HG03064 (cell line): ENCODE results near the gene SLC35B1.

ENCODE experiments used
- ATAC-seq: cut with Tn5 transposase; IDR thresholded peaks from one replicate; pipeline ENCODE4 v1.9.1; 2021; ENCODE audit warnings: low read depth; ENCODE audit not compliant: unreplicated experiment

The SLC35B1 gene, protein sequence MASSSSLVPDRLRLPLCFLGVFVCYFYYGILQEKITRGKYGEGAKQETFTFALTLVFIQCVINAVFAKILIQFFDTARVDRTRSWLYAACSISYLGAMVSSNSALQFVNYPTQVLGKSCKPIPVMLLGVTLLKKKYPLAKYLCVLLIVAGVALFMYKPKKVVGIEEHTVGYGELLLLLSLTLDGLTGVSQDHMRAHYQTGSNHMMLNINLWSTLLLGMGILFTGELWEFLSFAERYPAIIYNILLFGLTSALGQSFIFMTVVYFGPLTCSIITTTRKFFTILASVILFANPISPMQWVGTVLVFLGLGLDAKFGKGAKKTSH

DNA sequence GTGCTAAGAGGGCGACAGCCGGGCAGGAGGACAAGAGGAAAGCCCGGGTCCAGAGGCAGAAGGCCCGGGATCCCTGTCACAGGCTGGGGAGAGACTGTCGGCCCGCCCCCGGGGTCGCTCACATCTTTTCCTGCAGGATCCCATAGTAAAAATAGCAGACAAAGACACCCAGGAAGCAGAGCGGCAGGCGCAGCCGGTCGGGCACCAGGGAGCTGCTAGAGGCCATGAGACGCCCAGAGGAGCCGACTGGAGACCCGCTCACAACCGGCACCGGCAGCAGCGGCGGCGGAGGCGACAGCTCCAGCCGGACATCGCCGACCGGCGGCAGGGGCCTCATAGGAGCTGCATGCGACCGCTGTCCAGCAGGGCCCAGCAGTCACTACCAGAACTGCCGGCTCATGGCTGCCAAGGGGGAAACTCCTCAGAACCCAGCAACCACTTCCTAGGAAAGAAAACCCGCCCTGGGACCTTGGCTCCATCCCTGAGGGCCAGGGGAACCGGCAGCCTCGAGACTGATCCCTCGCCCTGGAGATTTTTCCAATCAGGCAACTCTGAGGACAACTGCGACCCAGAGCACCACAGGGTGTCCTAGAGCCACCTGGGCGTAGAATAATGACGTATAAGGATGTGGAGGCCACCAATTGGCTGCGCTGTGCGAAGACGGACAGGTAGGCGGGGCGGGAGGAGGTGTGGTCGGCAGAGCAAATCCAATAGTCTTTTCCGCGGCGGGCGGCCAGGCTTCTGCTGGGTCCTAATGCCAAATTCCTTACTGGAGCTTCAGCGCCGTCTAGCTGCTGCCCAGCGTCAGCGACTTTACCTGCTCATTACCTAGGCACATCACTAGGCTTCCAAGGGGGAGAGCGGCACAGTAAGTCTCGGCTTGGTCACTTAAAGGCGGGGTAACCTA lies at the start of gene SLC35B1:
TSS of gene SLC35B1 (minus strand) at position 357 of the 907 bp plus-strand sequence. CDS start at position 226, 131 bp downstream.
- peak; percentile 73 for ATAC-seq

DNA sequence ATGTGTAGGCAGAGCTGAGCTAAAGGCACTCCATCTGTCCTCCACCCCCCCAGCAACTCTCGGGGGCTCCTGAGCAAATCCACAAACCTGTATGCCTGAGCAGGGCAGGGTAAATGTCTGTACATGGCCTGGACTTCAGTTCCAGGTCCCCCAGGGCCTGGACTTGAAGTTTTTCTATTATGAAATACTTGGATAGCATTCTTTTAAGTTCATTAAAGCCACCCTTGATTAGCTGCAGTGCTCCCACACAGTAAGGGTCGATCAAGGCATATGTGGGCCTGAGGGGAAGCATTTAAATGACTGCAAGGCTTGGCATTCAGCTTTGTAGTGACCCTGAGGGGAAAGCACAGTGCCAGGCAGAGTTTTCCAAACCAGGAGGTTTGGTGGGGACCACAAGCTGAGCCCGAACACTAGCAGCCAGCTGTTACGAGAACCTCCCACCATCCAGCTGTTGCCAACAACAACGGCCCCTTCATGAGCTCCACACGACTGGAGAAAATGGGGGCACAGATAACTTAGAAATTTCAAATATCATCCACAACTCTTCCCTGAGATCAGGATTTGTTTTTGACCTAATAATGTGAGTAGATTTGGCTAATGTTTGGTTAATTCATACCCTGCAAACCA lies 49.5 kb upstream of the SLC35B1 start:
- no peak for ATAC-seq

DNA sequence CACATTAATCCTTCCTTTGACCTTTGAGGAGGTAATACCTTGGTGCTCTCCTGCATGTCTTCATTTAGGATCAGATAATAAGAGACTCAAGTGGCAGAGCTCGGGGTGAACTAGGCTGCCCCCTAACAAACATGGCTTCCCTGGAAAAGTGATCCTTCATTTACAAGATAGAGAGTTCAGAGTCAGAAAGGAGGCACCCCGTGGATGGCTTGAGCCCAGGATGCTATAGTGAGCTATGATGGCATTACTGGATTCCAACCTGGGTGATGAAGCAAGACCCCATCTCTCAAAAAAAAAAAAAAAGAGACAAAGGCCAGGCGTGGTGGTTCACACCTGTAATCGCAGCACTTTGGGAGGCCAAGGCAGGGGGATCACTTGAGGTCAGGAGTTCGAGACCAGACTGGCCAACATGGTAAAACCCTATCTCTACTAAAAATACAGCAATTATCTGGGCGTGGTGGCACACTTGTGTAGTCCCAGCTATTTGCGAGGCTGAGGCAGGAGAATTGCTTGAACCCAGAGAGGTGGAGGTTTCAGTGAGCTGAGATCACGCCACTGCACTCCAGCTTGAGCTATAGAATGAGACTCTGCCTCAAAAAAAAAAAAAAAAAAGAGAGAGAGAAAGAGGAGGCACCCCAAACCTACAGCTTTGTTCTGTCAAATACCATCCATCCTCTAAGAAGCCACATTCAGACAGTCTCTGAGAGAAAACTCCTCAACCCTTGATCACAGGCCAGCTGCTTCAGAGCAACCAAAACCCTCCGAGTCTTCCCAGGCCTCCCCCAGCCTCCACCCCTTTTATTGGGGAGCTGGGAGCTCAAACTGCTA lies 48.8 kb upstream of the SLC35B1 start:
- no peak for ATAC-seq

DNA sequence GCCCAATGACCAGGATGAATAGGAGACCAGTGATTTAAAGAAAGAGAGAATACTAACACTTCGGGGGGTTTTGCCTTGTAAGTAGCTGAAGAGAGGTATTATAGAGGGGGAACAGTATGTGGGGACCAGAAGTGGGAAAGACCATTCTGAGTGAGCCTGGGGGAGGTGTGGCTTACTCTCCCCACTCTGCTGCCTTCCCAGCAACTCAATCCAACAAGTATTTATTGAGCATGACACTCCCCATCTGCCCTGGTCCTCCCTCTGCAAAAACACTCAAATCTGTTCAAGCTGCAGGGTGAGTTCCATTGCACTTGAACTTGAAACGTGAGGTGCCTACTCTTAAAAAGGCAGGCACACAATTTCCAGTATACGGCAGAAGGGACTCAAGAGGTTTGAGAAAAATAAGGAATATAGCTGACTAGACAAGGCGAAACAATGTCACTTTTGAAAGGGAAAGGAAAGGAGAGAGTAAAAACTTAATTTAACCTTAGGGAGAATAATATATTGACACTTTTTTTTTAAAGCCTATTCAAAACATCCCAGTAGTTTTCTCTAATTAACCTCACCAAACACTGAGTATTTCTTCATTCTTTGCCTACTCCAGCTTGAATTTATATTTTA lies 48.0 kb upstream of the SLC35B1 start:
- ATAC-seq: no peak

DNA sequence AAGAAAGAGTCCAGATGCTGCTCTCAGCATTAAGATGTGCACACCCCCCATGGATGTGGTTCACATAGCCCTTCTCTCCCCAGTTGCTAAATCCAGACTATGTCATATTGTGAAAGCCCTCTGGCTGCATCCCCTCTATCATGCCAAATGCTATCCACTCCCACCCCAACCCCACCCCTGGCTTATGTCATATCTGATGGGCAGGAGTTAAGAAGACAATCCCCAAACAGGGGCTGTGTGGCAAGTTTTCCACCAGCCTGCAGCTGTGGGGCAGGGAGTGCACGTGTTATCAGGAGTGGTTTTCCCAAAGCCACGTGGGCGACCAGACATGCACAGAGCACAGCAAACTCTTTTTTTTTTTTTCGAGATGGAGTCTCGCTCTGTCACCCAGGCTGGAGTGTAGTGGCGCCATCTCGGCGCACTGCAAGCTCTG lies 46.2 kb upstream of the SLC35B1 start:
- ATAC-seq: no peak

DNA sequence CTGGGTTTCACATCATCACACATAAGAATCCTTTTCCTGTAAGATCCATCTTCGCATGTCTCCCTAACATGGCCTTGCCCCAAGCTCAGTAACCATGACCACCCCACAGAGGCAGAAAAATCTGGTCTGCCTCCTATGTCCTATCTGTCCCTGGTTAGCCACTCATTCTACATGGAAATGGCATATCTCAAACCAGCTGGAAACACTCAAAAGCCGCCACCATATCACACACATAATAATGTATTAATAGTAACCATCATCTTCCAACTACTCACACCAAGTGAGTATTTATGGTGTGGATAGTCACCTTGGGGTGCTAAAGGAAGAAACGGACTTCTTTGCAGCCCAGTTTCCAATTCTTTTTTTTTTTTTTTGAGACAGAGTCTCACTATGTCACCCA lies 44.7 kb upstream of the SLC35B1 start:
- no peak for ATAC-seq

DNA sequence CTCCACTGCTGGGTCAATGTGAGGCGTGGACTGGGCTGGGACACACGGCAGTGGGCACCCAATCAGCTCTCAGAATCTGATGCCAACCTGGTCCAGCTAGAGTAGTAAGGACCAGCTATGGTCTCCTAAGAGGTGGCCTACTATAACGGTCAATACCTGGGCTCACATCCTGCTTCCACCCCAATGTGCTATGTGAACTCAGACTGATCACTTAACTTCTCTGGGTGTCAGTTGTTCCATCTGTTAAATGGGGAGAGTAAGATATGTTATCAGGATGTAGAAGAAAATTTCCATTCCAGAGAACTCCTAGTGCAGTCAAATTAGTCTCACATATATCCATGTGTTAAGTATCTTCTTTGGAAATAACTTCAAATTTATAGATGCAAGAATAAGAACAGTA lies 42.0 kb upstream of the SLC35B1 start:
- ATAC-seq: no peak

DNA sequence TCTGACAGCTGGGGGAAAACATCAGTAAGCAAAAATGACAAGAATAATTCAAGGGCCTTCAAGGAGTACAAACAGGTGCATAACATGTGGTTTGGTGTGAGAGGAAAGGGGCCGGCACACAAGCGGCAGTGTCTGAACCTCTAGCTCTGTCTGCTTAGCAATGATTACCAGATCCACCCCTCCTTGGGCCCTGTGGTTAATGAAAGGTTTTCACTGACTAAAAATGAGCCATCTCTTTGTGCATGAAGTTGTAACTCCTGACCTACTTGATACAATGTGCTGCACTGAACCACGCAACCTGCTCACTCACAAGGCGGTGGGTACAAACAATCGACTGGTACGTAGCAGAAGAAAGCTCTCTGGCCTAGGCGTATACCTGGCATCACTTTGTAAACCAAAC lies 41.0 kb upstream of the SLC35B1 start:
- peak; percentile 64 for ATAC-seq

DNA sequence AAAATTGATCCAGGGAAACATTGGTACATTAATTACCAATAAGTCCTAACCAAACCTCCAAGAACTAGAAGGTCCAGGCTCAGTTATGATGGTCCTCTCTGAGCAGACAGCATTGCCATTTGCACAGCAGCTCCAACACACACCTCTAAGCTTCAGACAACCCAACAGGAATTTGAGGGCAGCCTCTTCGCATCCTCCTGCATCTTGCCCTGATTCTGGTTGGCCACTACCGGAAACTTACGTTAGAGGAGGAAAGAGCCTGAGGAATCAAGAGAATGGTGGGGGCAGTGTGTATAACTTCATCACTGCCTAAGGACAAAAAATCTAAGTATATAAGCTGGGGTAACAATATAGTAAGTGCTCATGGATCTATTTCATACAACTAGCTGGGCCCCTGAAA lies 40.5 kb upstream of the SLC35B1 start:
- no peak for ATAC-seq

DNA sequence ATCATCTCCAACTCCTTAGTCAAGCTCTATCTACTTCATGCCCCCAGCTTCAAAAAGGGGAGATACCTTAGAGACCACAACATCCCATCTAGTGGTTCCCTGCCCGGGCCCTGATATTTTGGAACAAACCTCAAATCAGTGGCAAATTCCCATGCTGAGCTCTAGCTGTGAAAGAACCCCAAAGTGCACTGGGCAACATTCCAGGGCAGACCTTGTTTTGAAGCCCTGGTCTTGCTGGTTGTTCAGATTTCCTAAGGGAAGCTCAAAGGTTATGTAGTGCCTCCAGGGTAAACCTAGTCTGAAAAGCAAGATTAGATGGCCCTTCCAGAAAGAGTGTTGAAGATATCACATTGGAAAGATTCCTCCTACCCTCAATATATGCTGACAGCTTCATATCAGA lies 39.9 kb upstream of the SLC35B1 start:
- no peak for ATAC-seq

DNA sequence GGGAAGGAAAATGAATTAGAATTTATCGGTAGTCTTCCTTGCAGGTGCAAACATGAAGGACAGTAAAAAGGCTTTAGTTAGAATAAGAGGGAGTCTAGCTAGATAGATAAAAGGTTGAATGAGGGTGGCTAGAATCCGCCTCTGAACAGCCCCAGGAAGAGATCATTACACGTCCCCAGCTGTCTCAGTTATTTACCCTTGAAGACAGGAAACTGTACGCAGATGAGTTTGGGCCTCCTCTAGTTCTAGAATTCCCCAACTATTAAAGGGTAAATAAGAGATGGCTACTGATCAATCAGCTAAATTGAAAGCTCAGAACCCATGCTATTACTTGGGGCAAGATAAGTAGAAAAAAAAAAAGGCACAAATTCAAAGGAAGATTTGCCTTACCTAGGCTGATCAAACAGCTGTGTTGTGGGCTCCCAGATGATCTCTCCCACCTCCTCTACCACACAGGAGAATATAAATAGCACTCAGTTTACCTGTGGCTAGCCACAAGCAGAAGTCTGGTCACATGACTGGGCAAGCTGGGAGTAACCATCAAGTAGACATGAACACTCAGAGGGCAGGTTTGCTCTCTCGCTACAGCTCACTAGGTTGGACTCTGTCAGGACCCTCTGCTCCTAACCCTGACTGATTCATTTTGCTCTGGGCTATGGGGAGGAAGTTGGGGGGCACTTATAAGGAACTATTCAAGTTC lies 39.2 kb upstream of the SLC35B1 start:
- peak; percentile 43 for ATAC-seq

DNA sequence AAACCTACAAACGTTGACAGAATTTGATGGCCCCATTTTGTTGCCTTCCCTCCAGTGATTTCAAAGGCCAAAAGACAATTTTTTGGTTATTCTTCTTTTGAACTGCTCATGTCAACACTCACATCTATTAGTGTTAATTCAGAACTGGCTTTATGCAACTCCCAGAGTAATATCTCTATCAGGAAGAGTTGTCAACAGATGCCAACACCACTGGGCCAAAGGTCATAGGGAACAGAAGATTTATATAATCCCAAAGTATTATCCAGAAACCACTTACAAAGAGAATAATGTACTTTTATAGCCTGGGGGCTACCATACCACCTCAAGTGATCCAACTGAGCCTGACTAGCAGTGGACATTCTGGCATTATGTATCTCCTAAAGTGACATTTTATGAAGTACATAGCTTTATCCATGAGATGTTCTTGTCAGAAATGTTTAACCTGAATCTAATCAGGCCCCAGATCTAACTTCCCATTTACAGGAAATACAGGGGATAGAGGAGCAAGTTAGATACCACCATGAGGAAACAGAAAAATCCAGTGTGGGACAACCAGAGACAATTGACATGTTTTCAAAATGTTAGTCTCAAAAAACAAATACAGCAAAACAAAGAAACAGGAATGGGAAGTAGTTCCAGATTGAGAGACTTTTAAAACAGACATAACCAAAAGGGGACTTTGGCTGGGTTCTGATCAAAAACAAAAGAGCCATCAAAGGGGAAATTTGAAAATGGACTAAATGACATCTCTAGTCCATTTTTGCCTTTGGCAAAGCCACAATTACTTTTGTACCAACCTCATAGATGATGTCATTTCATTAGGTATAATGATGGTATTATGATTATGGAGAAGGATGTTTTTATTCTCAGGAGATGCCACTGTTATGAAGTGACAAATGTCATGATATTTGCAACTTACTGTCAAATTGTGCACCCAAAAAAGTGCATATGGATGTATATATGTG lies 37.7 kb upstream of the SLC35B1 start:
- ATAC-seq: no peak

DNA sequence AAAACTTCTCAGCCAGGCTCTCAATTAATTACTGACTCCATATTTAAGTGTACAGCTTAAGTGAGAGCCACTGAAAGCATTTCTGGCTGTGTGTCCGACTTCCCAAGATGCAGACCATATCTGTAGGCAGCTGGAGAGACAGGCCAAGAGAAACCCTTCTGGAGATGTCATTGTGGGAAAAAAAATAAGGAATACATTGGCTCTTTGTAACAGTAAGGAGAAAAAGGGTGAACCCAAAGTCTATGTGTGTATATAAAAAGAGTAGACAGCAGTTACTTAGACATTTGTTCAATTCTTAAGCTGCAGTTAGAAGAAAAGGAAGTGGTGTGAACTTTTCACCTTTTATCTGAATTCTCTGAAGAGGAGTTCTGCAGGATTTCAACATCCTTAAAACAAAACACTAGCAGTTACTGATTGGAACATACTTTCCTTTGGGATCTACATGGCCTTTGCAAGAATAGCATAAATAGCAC lies 34.4 kb upstream of the SLC35B1 start:
- ATAC-seq: no peak

DNA sequence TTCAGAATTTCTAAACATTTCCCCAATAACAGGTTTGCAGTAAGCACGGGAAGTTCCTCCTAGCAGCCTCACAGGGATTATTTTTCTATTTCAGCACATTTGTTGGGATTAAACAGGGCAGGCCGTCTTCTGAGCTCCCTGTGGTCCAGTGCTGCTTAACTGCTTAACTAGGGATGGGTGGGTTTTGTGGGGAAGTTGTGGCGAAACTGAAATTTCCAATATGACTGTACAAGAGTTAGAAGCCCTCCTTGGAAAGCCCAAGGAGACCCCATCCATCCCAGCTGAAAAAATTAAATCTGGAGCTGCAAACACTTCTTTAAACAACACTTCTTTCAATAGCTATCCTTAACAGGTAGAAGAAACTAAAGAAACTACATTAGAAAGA lies 33.9 kb upstream of the SLC35B1 start:
- ATAC-seq: no peak

DNA sequence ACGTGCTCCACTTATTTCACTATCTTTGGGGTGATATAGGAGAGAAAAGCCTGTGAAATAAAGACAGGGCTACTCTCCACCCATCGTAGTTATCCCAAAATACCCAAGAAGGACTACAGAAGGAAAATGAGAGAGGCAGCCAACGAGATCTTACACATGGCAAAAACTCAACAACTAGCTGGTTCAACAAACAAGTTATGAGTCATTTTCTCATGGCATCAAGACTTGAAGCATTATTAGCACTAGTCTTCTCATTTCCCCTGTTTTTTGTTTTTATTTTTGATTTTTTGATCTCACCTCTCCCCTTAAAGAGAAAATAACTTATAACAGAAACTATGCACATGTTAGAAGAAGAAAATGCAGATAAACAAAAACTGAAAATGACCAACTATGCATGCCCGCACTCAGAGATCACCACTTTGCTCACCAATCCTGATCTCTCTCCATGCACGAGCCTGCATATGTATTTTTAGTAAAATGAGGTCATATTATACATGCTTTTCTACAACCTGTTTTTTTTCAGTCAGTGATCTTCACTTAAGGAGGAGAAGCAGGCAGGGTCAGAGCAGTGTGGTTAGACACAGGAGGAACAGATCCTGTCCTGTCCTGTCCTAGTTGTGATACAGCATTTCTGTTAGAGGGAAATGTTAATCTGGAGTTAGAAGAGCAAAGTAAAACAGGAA lies 33.4 kb upstream of the SLC35B1 start:
- ATAC-seq: no peak

DNA sequence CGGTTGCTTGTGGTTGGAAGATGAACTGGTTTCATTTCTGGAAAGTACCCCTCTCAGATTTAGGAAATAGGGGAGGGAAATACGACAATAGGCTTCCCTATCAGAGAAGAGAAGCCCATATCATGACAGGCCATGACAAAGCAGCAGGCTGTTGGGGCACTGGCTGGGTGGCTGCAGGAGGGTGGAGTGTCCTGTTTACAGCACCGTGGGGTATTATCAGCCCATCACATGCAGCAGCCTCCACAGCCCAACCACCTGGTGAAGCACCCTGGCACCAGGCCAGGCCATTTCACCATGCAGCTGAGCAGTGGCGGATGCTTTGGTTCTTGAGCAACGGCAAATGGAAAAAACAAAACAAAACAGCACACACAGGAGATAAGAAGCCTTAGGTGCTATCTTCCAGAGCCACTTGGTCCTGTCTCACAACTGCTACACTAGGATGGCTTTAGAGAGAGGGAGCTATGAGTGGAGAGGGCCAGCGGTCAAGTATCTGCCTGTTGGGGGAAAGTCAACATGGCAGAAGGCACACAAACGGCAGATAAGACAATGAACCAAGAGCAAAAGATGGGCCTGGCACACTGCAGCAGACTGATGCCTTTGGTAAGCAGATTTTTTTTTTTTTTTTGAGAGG lies 32.0 kb upstream of the SLC35B1 start:
- ATAC-seq: no peak
